NCI-H69 (cell line): ENCODE data around the gene TRIM6.
"Not testable (repeated sequence)": the region's sequence is repeated elsewhere in the genome, so short reads cannot be mapped to it uniquely, and the experiment has no call there.

Source experiments
- DNase-seq: peaks from one replicate; lab custom pipeline; 2025; lab: John Stamatoyannopoulos, UW

The TRIM6 gene

DNA sequence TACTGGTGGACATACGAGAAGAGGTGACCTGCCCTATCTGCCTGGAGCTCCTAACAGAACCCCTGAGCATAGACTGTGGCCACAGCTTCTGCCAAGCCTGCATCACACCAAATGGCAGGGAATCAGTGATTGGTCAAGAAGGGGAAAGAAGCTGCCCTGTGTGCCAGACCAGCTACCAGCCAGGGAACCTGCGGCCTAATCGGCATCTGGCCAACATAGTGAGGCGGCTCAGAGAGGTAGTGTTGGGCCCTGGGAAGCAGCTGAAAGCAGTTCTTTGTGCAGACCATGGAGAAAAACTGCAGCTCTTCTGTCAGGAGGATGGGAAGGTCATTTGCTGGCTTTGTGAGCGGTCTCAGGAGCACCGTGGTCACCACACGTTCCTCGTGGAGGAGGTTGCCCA, 6.9 kb downstream of the TRIM6 start:
- DNase-seq = no peak

DNA sequence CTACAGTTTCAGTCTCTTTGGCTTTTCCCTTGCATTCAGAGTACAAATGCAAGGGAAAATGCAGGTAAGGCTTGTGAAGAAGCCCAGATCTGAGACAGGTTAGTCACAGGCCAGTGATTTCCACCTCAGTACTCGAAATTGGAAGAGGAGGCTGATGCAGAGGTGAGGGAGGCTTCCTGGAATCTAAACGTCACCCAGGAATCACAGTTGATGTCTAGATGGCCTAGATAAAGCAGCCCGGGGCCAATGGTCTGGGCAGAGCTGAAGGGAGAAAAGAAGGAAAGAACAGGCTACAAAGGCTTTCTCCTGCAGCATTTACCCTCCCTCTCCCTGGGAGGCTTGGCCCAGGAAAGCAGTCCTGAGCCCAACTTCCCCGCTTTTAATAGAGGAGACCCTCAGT, 8.5 kb downstream of the TRIM6 start:
- DNase-seq = no peak

DNA sequence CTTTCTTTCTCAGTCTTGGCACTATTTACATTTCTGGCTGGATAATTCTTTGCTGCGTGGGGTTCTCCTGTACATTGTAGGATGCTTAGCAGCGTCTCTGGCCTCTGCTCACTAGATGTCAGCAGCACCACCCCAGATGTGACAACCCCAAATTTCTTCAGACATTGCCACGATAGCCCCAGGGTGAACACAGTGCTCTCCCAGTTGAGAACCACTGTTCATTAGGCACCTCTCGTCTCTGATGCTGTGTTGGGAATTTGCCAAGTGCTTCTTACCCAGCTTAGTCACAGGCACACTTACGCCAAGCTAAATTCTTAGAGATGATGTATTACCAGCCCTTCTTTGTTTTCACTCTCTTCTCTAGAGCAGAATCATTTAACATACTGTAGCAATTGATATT, 9.4 kb downstream of the TRIM6 start:
- no peak for DNase-seq

DNA sequence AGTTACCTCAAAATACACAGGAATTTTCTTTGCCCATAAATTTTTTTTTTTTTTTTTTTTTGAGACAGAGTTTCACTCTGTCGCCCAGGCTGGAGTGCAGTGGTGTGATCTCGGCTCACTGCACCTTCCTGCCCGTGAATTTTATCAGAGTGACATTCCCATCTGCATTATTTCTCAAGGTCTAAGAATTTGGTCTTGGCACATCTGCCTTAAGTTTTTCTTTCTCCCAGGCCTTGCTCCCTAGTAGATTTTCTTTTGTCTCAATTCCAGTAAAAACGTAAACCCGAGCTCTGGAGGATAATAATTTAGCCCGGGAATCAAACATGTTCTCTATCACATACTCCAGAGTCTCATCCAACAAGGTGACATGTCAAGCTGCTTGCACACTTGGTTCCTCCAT, 12.4 kb downstream of the TRIM6 start:
- no peak for DNase-seq

DNA sequence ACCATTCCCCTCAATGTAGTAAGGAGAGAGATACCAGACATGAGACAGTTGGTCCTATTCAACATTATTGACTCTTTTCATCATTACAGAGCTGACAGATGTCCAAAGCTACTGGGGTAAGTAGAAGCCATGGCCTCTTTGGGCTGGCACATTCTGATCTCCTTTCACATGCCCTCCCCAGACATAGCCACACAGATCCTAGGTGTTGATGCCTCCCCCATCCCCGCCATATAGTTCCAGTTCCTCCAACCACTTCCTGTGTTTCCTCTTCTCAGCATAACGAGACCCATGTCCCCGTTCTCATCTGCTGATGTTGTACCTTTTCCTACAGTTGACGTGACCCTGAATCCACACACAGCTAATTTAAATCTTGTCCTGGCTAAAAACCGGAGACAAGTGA, 14.0 kb downstream of the TRIM6 start:
- DNase-seq = no peak

DNA sequence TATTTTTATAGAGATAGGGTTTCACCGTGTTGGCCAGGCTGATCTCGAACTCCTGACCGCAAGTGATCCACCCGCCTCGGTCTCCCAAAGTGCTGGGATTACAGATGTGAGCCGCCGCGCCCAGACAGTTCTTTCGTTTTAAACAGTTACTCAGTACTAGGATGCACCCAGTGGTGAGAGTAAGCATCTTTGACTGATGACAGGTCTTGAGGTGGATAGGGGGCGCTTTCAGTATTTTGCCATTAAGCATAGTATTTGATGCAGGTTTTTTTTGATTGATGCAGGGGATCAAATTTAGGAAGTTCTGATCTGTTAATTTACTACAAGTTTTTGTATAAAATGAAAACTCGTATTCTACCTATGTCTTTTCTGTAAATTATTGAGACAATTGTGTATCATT, 15.2 kb downstream of the TRIM6 start:
- no peak for DNase-seq

DNA sequence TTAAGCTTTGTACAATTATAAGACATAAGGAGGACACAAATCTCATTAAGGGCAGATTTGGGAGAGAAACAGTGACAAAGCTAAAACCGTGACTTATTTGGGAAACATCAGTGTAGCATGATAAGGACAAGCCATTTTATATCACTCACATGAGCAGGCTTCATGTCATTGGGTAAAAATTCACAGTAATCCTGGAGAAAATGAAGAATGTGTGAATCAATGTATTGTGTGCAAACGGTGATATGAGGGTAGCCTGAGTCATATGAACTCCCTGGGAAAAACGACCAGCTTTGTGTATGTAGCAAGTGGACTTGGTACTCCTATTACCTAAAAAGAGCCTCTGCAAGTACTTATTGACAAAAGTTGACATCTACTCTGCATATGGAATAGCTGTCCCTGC, 22.4 kb downstream of the TRIM6 start:
- no peak for DNase-seq

DNA sequence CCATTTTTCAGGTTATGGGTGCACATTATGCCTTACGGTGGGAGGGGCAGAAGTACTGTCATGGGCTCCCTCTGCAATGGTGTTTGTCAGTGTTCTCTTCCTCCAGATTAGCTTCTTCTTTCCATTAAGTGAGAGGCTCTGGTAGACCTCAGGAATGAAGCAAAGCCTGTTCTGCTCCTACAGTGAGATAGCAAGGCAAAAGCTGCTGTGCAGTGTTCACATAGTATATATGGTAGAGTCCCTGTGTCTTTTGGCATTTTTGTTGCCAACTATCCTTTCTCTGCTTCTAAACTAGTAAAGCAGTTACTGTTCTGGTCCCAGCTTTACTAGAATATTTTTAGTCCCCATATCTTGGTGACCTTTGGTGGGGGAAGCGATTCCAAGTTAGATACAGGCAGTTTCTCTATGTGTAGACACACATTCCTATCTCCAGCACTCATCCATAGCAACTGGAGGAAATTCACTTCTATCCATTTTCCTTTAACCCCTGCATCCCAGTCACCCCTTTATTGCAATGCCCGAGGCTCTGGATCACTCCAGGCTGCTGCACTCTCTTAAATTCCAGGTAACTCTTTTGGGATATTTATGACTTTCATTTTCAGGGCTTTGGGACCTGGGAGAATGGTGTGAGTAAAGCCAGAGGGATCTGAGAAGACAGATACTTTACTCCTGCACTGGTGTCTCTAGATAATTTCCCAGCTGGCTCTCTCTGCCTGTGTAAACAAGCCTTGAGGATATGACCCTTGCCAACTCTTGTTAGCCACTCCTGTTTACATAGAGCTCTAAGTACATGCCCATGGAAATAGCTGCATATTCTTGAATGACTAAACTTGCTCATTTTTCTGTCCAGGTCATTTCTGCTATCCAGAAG, 24.4 kb downstream of the TRIM6 start:
- no peak for DNase-seq

DNA sequence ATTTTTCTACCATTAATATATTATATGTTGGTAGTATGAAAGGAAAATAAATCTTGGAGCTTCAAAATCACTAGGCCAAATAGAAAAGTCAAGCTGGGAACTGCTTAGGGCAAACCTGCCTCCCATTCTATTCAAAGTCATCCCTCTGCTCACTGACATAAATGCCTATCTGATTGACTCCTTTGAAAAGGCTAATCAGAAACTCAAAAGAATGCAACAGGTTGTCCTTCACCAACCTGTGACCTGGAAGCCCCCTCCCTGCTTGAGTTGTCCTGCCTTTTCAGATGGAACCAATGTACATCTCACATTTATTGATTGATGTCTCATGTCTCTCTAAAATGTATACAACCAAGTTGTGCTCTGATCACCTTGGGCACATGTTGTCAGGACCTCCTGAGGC, 25.1 kb downstream of the TRIM6 start:
- no peak for DNase-seq

DNA sequence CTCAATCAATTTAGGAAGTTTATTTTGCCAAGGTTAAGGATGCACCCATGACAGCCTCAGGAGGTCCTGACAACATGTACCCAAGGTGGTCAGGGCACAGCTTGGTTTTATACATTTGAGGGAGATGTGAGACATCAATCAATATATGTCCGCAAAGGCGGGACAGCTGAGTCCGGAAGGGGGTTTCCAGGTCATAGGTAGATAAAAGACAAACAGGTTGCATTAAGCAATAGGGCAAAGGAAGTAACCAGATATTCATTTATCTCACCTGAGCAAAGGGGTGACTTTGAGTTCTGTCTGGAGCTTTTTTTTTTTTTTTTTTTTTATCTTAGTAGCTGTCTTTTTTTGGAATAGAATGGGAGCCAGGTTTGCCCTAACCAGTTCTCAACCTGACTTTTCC, 26.4 kb downstream of the TRIM6 start:
- no peak for DNase-seq

DNA sequence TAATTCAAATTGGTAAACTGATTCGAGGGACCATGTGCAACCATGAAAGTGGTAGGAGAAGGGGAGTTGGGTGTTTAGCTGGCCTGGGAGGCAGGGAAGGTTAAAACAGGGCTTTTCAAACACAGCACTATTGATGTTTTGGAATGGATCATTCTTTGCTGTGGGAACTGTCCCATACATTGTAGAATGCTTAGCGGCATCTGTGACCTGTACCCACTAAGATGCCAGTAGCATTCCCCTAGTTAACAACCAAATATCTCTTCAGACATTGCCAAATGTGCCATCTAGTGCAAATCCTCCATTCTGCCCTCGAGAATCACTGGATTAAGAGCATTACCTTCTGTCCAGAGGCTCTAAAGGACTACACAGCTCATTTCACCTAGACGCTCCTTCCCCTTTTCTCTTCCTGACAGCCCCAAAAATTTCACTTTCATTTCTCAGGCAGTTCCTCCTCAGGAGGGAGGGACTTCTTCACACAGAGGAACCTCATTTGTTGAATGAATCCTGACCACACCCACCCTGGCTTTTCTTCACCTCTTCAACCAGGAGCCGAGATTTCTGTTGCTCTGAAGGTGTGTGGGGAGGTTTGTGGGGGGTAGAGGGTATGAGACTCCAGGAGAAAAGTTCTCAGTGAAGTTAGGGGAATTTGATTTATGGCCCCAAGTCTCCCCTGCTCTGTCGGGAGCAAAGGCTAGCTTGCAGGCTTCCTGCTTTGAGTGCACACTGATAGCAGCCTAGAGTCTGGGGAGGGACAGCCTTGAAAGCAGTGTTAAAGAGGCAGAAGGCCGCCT, 28.2 kb downstream of the TRIM6 start, which contains the start of gene TRIM34:
TRIM34 (plus strand) TSS at position 513 of the 791 bp plus-strand sequence. CDS start 7,331 bp downstream, outside the sequence.
- no peak for DNase-seq

DNA sequence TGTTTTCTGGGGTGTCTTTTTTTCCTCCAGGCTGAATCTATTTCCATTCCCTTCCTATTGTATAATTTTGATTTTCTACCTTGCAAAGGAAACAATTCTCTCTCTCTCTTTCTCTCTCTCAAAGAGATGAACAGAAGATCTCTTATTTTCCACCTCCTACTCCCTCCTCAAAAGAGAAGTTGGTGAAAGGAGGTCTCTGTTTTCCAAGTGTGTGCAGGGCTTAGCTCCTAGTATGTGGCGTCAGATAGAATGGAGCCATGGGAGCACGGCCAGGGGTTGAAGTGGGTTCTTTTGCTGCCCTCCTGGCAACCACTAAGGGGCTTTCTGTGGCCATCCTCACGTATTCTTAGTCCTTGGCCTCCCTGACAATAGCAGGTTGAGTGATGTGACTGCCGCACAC, 28.8 kb downstream of the TRIM6 start:
- no peak for DNase-seq

DNA sequence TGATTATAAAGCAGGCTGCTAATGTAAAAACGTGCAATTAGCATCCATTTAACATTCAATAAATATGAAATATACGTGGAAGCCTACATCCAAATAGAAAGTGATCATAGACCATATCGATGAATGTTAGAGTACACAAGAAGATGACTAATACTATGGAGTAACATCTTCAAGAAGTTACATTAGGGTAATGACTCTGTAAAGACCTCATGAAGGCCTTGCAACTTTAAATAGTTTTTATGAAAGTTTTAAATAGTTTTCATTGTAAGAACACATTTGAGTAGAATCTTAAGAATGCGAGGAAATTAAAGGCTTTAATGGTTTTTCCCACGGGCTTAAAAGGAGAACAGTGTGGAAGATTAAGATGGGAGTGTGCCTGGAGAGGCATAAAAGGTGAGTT, 29.8 kb downstream of the TRIM6 start:
- DNase-seq = no peak

DNA sequence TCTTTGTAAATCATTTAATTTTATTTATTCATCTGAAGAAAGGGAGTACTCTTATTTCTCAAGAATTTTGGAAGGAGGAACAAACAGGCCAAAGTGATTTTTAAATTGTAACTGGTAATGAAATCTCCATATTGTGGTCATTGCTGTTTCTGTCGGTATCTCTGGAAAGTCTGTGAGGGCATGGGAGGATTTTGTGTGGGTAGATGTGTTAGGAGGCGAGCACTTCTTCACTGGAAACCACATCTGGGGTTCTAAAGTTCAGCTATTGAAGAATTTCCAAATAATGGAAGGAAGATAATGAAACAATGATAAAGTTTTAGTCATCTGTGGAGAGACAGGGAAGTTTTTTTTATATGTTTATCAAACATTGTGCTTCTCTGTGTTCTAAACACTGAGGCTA, 35.0 kb downstream of the TRIM6 start:
- no peak for DNase-seq

DNA sequence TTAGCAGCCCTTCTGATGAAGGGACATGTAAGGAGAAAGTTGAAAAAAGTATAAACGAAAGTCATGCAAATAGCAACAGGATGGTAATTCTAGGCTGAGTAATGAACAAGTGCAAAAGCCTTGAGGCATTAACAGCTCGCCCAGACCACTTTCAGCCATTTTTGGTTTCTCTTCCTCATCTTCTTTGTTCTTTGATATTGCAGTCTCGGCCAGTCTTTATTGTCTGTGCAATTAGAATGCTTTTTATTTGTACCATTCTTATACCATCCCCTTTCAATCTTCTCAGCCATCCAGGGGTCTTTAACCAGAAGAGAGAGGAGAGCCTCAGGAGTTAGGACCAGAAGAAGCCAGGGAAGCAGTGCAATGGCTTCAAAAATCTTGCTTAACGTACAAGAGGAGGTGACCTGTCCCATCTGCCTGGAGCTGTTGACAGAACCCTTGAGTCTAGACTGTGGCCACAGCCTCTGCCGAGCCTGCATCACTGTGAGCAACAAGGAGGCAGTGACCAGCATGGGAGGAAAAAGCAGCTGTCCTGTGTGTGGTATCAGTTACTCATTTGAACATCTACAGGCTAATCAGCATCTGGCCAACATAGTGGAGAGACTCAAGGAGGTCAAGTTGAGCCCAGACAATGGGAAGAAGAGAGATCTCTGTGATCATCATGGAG, 35.7 kb downstream of the TRIM6 start:
- DNase-seq = no peak

DNA sequence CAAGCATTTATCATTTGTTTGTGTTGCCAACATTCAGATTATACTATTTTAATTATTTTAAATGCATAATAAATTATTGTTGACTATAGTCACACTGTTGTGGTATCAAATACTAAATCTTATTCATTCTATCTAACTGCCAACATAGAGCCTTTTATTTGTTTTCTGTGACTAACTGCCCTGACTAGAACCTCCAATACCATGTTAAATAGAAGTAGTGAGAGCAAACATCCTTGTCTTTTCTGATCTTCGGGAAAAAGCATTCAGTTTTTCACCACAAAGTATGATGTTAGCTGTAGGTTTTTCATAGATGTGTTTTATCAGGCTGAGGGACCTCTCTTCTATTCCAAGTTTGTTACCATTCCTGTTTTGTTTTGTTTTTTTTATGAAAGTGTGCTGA, 43.5 kb downstream of the TRIM6 start:
- DNase-seq = no peak

DNA sequence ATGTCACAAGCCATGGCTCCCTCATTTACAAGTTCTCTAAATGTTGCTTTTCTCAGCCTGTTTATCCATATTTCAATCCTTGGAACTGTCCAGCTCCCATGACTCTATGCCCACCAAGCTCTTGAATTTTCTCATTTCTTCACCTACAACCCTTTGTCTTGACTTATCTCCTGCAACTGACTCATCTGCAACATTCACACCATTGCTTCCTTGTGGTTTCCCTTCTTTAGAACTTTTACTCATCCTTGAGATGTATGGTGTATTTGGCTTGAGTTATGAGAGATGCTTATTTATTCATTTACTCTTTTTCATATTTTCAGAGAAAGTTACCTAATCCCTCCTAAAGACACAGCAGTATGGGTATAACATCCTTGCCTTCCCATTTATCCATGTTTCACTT, 47.1 kb downstream of the TRIM6 start:
- DNase-seq = no peak

DNA sequence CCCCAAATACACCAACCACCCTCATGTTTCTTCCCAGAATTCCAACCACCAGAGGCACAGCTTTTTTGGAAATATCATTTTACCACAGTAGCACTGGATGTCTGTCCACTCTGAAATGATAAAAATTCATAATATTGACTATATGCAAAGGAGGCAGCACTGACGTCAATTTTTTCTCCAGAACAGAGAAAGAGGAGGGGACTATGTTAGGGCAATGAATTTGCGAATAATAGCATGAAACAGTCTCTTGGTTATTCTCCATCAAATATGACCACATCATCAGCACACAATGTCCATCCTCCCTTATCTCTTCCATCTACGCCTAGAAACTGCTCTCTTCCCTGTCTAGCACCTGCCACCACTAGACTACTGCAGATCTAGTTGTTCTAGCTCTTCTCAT, 49.7 kb downstream of the TRIM6 start:
- DNase-seq = no peak

DNA sequence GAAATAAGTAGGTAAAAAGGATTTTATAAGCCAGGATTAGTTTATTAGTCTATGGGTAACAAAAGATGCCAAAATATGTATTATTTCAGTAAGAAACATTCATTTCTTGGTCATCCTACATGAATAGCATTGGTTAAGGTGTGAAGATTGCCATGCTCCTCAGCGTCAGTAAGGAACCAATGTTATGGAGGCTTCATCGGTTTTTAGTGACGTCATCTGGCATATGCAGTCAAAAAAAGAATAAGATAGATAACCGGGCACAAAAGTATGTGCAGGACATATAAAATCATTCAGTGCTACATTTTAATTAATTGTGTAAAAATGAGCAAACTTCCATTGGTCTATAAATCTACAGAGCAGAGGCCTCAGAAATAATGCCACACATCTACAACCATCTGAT, 59.0 kb downstream of the TRIM6 start:
- DNase-seq = no peak

DNA sequence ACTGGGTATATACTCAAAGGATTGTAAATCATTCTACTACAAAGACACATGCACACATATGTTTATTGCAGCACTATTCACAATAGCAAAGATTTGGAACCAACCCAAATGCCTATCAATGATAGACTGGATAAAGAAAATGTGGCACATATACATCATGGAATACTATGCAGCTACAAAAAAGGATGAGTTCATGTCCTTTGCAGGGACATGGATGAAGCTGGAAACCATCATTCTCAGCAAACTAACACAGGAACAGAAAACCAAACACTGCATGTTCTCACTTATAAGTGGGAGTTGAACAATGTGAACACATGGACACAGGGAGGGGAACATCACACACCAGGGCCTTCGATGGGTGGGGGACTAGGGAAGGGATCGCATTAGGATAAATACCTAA, 60.5 kb downstream of the TRIM6 start:
- not testable (repeated sequence) for DNase-seq

DNA sequence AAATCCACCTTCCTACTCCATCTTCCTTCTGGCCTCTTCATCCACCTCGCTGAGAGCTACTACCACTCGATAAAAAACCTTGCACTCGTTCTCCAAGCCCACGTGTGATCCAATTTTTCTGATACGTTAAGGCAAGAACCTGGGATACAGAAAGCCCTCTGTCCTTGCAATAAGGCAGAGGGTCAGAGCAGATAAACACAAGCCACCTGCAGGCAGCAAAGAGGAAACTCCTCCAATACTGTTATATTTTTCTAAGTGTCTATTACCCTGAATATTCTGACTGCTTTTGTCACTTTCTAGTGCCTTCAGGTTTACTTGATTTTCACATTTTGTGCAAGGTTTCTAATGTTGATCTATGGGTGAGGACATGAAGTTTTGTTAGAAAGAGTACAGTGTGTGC, 61.9 kb downstream of the TRIM6 start:
- no peak for DNase-seq
